MM.1S (cell line): ENCODE measurements around the gene GMIP.

Source experiments
- DNase-seq: peaks from one replicate; pipeline ENCODE4 v3.0.0-alpha.2; 2015
- H2AFZ ChIP-seq: fragments of 300-600 bp; sonication (generic); 2 replicates; pipeline ENCODE4 v1.6.0; 2016; ENCODE audit warnings: antibody characterized with exemption, low read length
- H3F3A ChIP-seq: fragments of 300-600 bp; sonication (generic); 2 replicates; pipeline ENCODE4 v1.6.1; 2016; ENCODE audit warnings: mild to moderate bottlenecking, antibody characterized with exemption, low read length, moderate library complexity, mixed read lengths; ENCODE audit not compliant: insufficient read depth
- H3K27ac ChIP-seq: fragments of 300-600 bp; sonication (generic); 2 replicates; pipeline ENCODE4 v1.5.1; 2016; ENCODE audit warnings: mild to moderate bottlenecking, low read length
- H3K27me3 ChIP-seq: fragments of 300-600 bp; sonication (generic); replicated peaks from 2 replicates; pipeline ENCODE4 v1.6.0; 2016; ENCODE audit warnings: low read length; ENCODE audit not compliant: insufficient read depth
- H3K36me3 ChIP-seq: fragments of 300-600 bp; sonication (generic); replicated peaks from 2 replicates; pipeline ENCODE4 v1.6.1; 2016; ENCODE audit warnings: mild to moderate bottlenecking, low read length, mixed read lengths; ENCODE audit not compliant: insufficient read depth
- H3K4me1 ChIP-seq: fragments of 300-600 bp; sonication (generic); 2 replicates; pipeline ENCODE4 v1.6.1; 2016; ENCODE audit warnings: low read length, mixed read lengths
- H3K4me2 ChIP-seq: fragments of 300-600 bp; sonication (generic); 2 replicates; pipeline ENCODE4 v1.6.0; 2016; ENCODE audit warnings: low read depth, low read length
- H3K4me3 ChIP-seq: fragments of 300-600 bp; sonication (generic); 2 replicates; pipeline ENCODE4 v1.5.1; 2016; ENCODE audit warnings: low read length, mixed read lengths
- H3K79me2 ChIP-seq: fragments of 300-600 bp; sonication (generic); 2 replicates; pipeline ENCODE4 v1.6.1; 2016; ENCODE audit warnings: mixed run types, low read length, mixed read lengths
- H3K9ac ChIP-seq: fragments of 300-600 bp; sonication (generic); 2 replicates; pipeline ENCODE4 v1.6.1; 2016; ENCODE audit warnings: low read length, mixed read lengths
- H3K9me2 ChIP-seq: fragments of 300-600 bp; sonication (generic); replicated peaks from 2 replicates; pipeline ENCODE4 v1.6.1; 2016; ENCODE audit warnings: mild to moderate bottlenecking, low read length, mixed read lengths; ENCODE audit not compliant: insufficient read depth
- H3K9me3 ChIP-seq: fragments of 300-600 bp; sonication (generic); replicated peaks from 2 replicates; pipeline ENCODE4 v1.6.1; 2016; ENCODE audit warnings: mild to moderate bottlenecking, low read length, mixed read lengths; ENCODE audit not compliant: insufficient read depth
- H4K20me1 ChIP-seq: fragments of 300-600 bp; sonication (generic); 2 replicates; pipeline ENCODE4 v1.6.1; 2016; ENCODE audit warnings: mild to moderate bottlenecking, low read length, moderate library complexity, mixed read lengths; ENCODE audit not compliant: insufficient read depth
- EZH2 ChIP-seq: fragments of 300-600 bp; sonication (generic); optimal IDR thresholded peaks from 2 replicates; pipeline ENCODE3; 2017; ENCODE audit warnings: low read depth, mild to moderate bottlenecking, antibody characterized with exemption, low read length, mixed read lengths
- EZH2phosphoT487 ChIP-seq: fragments of 300-600 bp; sonication (generic); IDR thresholded peaks from 2 replicates; pipeline ENCODE4 v1.6.1; 2018; ENCODE audit warnings: antibody characterized with exemption, low read length
- TF ChIP-seq, protein P1 (sequence below): fragments of 300-600 bp; sonication (generic); IDR thresholded peaks from 2 replicates; pipeline ENCODE4 v1.5.1; 2016; ENCODE audit warnings: antibody characterized with exemption, low read length, mixed read lengths

The GMIP gene

GRCh38 chr19:19606021-19606420, 37.4 kb downstream of the GMIP start:
- no peak overlapping the region for H3K9ac ChIP-seq
- H2AFZ ChIP-seq: no peak overlapping the region
- no peaks in the 10 kb centered on the region for H3K4me1 ChIP-seq
- no peak for DNase-seq
- H3K4me3 ChIP-seq: no peak overlapping the region
- H3K27ac ChIP-seq: no peak overlapping the region
- H3K9me2 ChIP-seq: no peaks in the 10 kb centered on the region
- H4K20me1 ChIP-seq: no peaks in the 10 kb centered on the region
- H3K9me3 ChIP-seq: no peaks in the 10 kb centered on the region
- no peaks in the 10 kb centered on the region for H3K36me3 ChIP-seq
- H3K79me2 ChIP-seq: no peaks in the 10 kb centered on the region
- no peaks in the 10 kb centered on the region; the same call in 1 of the 2 replicates for H3K27me3 ChIP-seq
- TF ChIP-seq, protein P1, sequence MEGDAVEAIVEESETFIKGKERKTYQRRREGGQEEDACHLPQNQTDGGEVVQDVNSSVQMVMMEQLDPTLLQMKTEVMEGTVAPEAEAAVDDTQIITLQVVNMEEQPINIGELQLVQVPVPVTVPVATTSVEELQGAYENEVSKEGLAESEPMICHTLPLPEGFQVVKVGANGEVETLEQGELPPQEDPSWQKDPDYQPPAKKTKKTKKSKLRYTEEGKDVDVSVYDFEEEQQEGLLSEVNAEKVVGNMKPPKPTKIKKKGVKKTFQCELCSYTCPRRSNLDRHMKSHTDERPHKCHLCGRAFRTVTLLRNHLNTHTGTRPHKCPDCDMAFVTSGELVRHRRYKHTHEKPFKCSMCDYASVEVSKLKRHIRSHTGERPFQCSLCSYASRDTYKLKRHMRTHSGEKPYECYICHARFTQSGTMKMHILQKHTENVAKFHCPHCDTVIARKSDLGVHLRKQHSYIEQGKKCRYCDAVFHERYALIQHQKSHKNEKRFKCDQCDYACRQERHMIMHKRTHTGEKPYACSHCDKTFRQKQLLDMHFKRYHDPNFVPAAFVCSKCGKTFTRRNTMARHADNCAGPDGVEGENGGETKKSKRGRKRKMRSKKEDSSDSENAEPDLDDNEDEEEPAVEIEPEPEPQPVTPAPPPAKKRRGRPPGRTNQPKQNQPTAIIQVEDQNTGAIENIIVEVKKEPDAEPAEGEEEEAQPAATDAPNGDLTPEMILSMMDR: no peak
- no peak for TF ChIP-seq EZH2
- no peak for TF ChIP-seq EZH2phosphoT487
- H3K4me2 ChIP-seq: no peak overlapping the region
- no peaks in the 10 kb centered on the region for H3F3A ChIP-seq

GRCh38 chr19:19602713-19603324, 40.6 kb downstream of the GMIP start:
- no peak for DNase-seq
- TF ChIP-seq, protein P1: no peak
- TF ChIP-seq EZH2phosphoT487 (no peak), EZH2 (no peak)
- no peaks in the 10 kb centered on the region for H3K9me2 ChIP-seq
- no peak overlapping the region for H3K9ac ChIP-seq
- no peak overlapping the region for H3K27ac ChIP-seq
- no peak overlapping the region for H3K4me2 ChIP-seq
- H3F3A ChIP-seq: no peaks in the 10 kb centered on the region
- no peaks in the 10 kb centered on the region for H3K36me3 ChIP-seq
- H2AFZ ChIP-seq: no peak overlapping the region
- H3K9me3 ChIP-seq: no peaks in the 10 kb centered on the region
- no peaks in the 10 kb centered on the region; the same call in 1 of the 2 replicates for H3K27me3 ChIP-seq
- H3K79me2 ChIP-seq: no peaks in the 10 kb centered on the region
- H3K4me3 ChIP-seq: no peak overlapping the region
- H3K4me1 ChIP-seq: 0 out of 2 replicates have a peak, but pooled peaks cover 4% of the 10 kb centered on the region
- H4K20me1 ChIP-seq: no peaks in the 10 kb centered on the region

DNA sequence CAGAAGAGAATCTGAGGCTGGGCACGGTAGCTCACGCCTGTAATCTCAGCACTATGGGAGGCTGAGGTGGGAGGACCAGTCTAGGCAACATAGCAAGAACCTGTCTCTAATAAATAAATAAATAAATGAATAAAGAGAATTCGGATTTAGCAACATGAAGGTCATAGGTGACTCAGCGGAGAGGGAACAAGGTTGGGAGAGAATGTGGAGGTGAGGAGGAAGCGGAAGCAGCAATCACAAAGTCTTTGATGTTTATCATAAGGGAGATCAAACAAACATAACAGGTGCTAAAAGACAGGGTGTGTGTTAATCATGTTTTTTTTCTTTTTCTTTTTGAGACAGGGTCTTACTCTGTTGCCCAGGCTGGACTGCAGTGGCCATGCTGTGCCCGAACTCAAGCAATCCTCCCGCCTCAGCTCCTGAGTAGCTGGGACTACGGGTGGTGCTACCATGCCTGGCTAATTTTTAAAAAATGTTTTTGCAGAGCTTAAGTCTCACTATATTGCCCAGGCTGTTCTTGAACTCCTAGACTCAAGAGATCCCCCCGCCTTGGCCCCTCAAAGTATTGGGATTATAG, 41.2 kb downstream of the GMIP start:
- TF ChIP-seq EZH2: no peak
- no peak for TF ChIP-seq EZH2phosphoT487
- TF ChIP-seq, protein P1: no peak
- Histone ChIP-seq H2AFZ (no peak overlapping the region), H3K79me2 (no peaks in the 10 kb centered on the region), H4K20me1 (no peaks in the 10 kb centered on the region), H3K9me2 (no peaks in the 10 kb centered on the region), H3K27me3 (no peaks in the 10 kb centered on the region; the same call in 1 of the 2 replicates), H3K4me3 (no peak overlapping the region), H3K4me1 (0 out of 2 replicates have a peak, but pooled peaks cover 8% of the 10 kb centered on the region), H3F3A (no peaks in the 10 kb centered on the region), H3K9me3 (no peaks in the 10 kb centered on the region), H3K36me3 (no peaks in the 10 kb centered on the region), H3K9ac (no peak overlapping the region), H3K4me2 (no peak overlapping the region), H3K27ac (no peak overlapping the region)
- no peak for DNase-seq
